ENCODE measurements around the gene FSTL4. TPM values are rescaled to one million over a fixed set of nuclear protein-coding genes. Genes with fewer than 3 reads are reported as not detected.

The FSTL4 gene
- polyA plus RNA-seq, 3 donors = 0.76 to 1.8 (median 0.89) TPM

GRCh38 chr5:133520991-133521706 lies 91.2 kb downstream of the FSTL4 start:
- DNase-seq (ENCODE audit: low read depth in 3 of 3, low spot score in 2 of 3) = no peak

- DNase-seq (ENCODE audit: low read depth in 3 of 3, low spot score in 2 of 3) = no peak
Observed at GRCh38 chr5:133520062-133520461, 92.3 kb downstream of the FSTL4 start.

- DNase-seq (ENCODE audit: low read depth in 3 of 3, low spot score in 2 of 3) = no peak
Observed at GRCh38 chr5:133519191-133519590, 93.2 kb downstream of the FSTL4 start.

GRCh38 chr5:133514456-133514855 lies 97.9 kb downstream of the FSTL4 start:
- no peak for DNase-seq (ENCODE audit: low read depth in 3 of 3, low spot score in 2 of 3)

GRCh38 chr5:133512896-133513295 lies 99.4 kb downstream of the FSTL4 start:
- DNase-seq (ENCODE audit: low read depth in 3 of 3, low spot score in 2 of 3) = no peak

GRCh38 chr5:133511653-133512235 lies 100.6 kb downstream of the FSTL4 start:
- DNase-seq (ENCODE audit: low read depth in 3 of 3, low spot score in 2 of 3) = no peak

GRCh38 chr5:133510634-133511262 lies 101.6 kb downstream of the FSTL4 start:
- no peak for DNase-seq (ENCODE audit: low read depth in 3 of 3, low spot score in 2 of 3)

GRCh38 chr5:133509742-133510079 lies 102.6 kb downstream of the FSTL4 start:
- no peak for DNase-seq (ENCODE audit: low read depth in 3 of 3, low spot score in 2 of 3)

GRCh38 chr5:133508845-133509741 lies 103.2 kb downstream of the FSTL4 start:
- DNase-seq (ENCODE audit: low read depth in 3 of 3, low spot score in 2 of 3) = no peak

GRCh38 chr5:133508331-133508730 lies 104.0 kb downstream of the FSTL4 start:
- no peak for DNase-seq (ENCODE audit: low read depth in 3 of 3, low spot score in 2 of 3)

GRCh38 chr5:133506181-133506580 lies 106.2 kb downstream of the FSTL4 start:
- DNase-seq (ENCODE audit: low read depth in 3 of 3, low spot score in 2 of 3) = no peak

GRCh38 chr5:133503511-133503910 lies 108.8 kb downstream of the FSTL4 start:
- no peak for DNase-seq (ENCODE audit: low read depth in 3 of 3, low spot score in 2 of 3)

GRCh38 chr5:133499895-133500294 lies 112.4 kb downstream of the FSTL4 start:
- no peak for DNase-seq (ENCODE audit: low read depth in 3 of 3, low spot score in 2 of 3)

GRCh38 chr5:133497608-133498348 lies 114.6 kb downstream of the FSTL4 start:
- DNase-seq (ENCODE audit: low read depth in 3 of 3, low spot score in 2 of 3) = no peak

- no peak for DNase-seq (ENCODE audit: low read depth in 3 of 3, low spot score in 2 of 3)
Observed at GRCh38 chr5:133496631-133497030, 115.7 kb downstream of the FSTL4 start.

GRCh38 chr5:133494923-133495246 lies 117.5 kb downstream of the FSTL4 start:
- DNase-seq (ENCODE audit: low read depth in 3 of 3, low spot score in 2 of 3) = no peak

- DNase-seq (ENCODE audit: low read depth in 3 of 3, low spot score in 2 of 3) = no peak
Observed at GRCh38 chr5:133494232-133494922, 118.0 kb downstream of the FSTL4 start.

GRCh38 chr5:133489632-133490031 lies 122.7 kb downstream of the FSTL4 start:
- DNase-seq (ENCODE audit: low read depth in 3 of 3, low spot score in 2 of 3) = no peak

- DNase-seq (ENCODE audit: low read depth in 3 of 3, low spot score in 2 of 3) = no peak
Observed at GRCh38 chr5:133487093-133487492, 125.2 kb downstream of the FSTL4 start.

- DNase-seq (ENCODE audit: low read depth in 3 of 3, low spot score in 2 of 3) = no peak
Observed at GRCh38 chr5:133485468-133485867, 126.9 kb downstream of the FSTL4 start.

All from right renal cortex interstitium (tissue), 3 donors.